HepG2 (cell line): ENCODE measurements around the gene MRPS14. TPM values are rescaled to one million over a fixed set of nuclear protein-coding genes. Genes with fewer than 3 reads are reported as not detected.

Source experiments
- EED ChIP-seq: sonication (generic); formaldehyde crosslinking; IDR thresholded peaks from 2 replicates; pipeline ENCODE4 v1.5.0; 2020; ENCODE audit warnings: mild to moderate bottlenecking, missing genetic modification reagents
- FIP1L1 ChIP-seq: fragments of 200-400 bp; formaldehyde crosslinking; IDR thresholded peaks from 2 replicates; pipeline ENCODE4 v1.6.1; 2018; ENCODE audit warnings: low read depth, mild to moderate bottlenecking, low read length, moderate library complexity, borderline replicate concordance; ENCODE audit not compliant: insufficient read depth
- HNRNPLL ChIP-seq: fragments of 200-400 bp; formaldehyde crosslinking; IDR thresholded peaks from 2 replicates; pipeline ENCODE4 v1.6.1; 2017; ENCODE audit warnings: mild to moderate bottlenecking, low read depth, low read length; ENCODE audit not compliant: poor library complexity, severe bottlenecking
- JARID2 ChIP-seq: sonication (generic); formaldehyde crosslinking; IDR thresholded peaks from 2 replicates; pipeline ENCODE4 v1.8.1; 2023; ENCODE audit warnings: missing genetic modification reagents, inconsistent platforms; ENCODE audit not compliant: insufficient replicate concordance
- MBNL3 ChIP-seq: fragments of 250-450 bp; sonication (Bioruptor Pico); conservative IDR thresholded peaks from 2 replicates; pipeline ENCODE4 v1.8.0; 2022; ENCODE audit warnings: mild to moderate bottlenecking, inconsistent platforms
- MTF2 ChIP-seq: sonication (generic); formaldehyde crosslinking; IDR thresholded peaks from 2 replicates; pipeline ENCODE4 v1.5.0; 2020; ENCODE audit warnings: missing genetic modification reagents, borderline replicate concordance
- RFX5 ChIP-seq: IDR thresholded peaks from 2 replicates; pipeline ENCODE4 v1.6.1; 2011; ENCODE audit warnings: low read depth, low read length, improper control_type of control experiment
- THYN1 ChIP-seq: sonication (generic); formaldehyde crosslinking; IDR thresholded peaks from 2 replicates; pipeline ENCODE4 v1.8.1; 2023; ENCODE audit warnings: low read depth, mild to moderate bottlenecking, moderate library complexity, missing genetic modification reagents, borderline replicate concordance
- XRCC5 ChIP-seq: fragments of 200-400 bp; formaldehyde crosslinking; optimal IDR thresholded peaks from 2 replicates; pipeline ENCODE3; 2017; ENCODE audit warnings: mild to moderate bottlenecking, low read length
- ZNF253 ChIP-seq: sonication (generic); formaldehyde crosslinking; IDR thresholded peaks from 2 replicates; pipeline ENCODE4 v1.8.0; 2022; ENCODE audit warnings: mild to moderate bottlenecking, missing genetic modification reagents, borderline replicate concordance
- ZNF256 ChIP-seq: sonication (generic); formaldehyde crosslinking; conservative IDR thresholded peaks from 2 replicates; pipeline ENCODE4 v1.4.0; 2020; ENCODE audit warnings: missing genetic modification reagents
- polyA plus RNA-seq, 8 experiments: library from polyadenylated mRNA; depleted of rRNA in 3 of 8; stranded (reverse) in 7 of 8; unstranded in 1 of 8; fragments of >200 nt; fragmentation: Illumina TruSeq in 4 of 8; extraction: Trizol in 4 of 8; gene quantifications; 2 replicates each; pipeline versions ENCODE4 v1.2.1 to v1.2.3, GENCODE V29; 2011 to 2016; ENCODE audit warnings: low read depth in 4 of 8, missing spikeins in 1 of 8, mixed read lengths in 1 of 8; ENCODE audit not compliant: insufficient read depth in 1 of 8
- total RNA-seq, 5 experiments: library from RNA; depleted of rRNA; stranded (reverse); fragments of >200 nt; fragmentation: Illumina TruSeq; extraction: Trizol; gene quantifications; 2 replicates each; pipeline ENCODE4 v1.2.3, GENCODE V29; 2016; ENCODE audit warnings: low read depth in 1 of 5
- TF ChIP-seq, protein P1 (sequence below): sonication (generic); formaldehyde crosslinking; IDR thresholded peaks from 2 replicates; pipeline ENCODE4 v1.4.0; 2020; ENCODE audit warnings: missing genetic modification reagents
- TF ChIP-seq, protein P2 (sequence below): sonication (generic); formaldehyde crosslinking; IDR thresholded peaks from 2 replicates; pipeline ENCODE4 v1.8.1; 2022; ENCODE audit warnings: low read depth, mild to moderate bottlenecking, missing genetic modification reagents
- TF ChIP-seq, protein P3 (sequence below), 2 experiments: sonication (generic) in 1 of 2; formaldehyde crosslinking in 1 of 2; IDR thresholded peaks; 2 replicates each; pipeline versions ENCODE4 v1.4.0 to v1.6.1; 2016 to 2020; ENCODE audit warnings: borderline replicate concordance in 1 of 2, low read depth in 1 of 2, mild to moderate bottlenecking in 1 of 2, missing genetic modification reagents in 1 of 2

Gene MRPS14
- total and polyA plus RNA-seq, 2 of the 13 experiments (the other 11 are each of a cell fraction or from before 2014, with no cell fraction given), result 36.6 to 43.2 TPM

DNA sequence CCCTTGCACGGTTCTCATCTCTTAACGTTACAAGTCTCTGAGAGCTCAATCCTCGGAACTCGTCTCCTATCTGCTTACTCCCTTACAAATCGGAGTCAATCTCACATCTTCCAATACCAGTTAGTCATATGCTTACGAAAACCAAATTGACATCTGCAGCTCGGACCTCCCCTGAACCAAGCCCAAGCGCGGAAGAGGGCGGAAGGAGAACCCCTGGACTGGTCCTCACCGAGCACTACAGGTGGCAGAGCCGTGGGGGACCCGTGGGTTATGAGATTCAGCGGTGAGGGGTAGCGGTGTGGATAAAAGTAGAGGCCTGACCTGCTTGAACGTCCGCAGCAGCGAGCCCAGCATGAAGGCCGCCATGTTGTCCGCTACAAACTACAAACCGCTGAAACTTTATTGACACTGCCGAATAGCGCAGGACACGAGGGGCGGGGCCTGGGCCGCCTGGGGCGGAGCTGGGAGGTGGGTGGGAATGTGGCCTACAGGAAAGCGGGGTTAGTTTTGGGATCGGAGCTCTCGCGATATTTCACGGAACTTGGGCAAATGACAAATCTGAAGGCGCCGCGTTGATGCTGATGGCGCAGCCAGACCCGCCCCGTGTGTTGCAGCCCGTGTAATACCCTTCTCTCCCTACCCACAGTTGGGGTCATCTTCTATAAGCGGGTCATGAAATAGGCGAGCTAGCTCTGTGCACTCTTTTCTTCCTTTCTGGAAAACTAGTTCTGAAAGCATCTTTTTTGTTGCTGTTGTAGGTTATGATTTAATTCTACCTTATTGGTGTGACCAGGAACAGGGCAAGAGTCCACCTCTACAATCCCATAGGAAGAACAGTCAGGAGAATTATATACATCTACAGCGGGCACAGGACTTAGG lies at the start of gene MRPS14 (continued):
- TF ChIP-seq XRCC5, result peak; percentile 92
- TF ChIP-seq, protein P1, sequence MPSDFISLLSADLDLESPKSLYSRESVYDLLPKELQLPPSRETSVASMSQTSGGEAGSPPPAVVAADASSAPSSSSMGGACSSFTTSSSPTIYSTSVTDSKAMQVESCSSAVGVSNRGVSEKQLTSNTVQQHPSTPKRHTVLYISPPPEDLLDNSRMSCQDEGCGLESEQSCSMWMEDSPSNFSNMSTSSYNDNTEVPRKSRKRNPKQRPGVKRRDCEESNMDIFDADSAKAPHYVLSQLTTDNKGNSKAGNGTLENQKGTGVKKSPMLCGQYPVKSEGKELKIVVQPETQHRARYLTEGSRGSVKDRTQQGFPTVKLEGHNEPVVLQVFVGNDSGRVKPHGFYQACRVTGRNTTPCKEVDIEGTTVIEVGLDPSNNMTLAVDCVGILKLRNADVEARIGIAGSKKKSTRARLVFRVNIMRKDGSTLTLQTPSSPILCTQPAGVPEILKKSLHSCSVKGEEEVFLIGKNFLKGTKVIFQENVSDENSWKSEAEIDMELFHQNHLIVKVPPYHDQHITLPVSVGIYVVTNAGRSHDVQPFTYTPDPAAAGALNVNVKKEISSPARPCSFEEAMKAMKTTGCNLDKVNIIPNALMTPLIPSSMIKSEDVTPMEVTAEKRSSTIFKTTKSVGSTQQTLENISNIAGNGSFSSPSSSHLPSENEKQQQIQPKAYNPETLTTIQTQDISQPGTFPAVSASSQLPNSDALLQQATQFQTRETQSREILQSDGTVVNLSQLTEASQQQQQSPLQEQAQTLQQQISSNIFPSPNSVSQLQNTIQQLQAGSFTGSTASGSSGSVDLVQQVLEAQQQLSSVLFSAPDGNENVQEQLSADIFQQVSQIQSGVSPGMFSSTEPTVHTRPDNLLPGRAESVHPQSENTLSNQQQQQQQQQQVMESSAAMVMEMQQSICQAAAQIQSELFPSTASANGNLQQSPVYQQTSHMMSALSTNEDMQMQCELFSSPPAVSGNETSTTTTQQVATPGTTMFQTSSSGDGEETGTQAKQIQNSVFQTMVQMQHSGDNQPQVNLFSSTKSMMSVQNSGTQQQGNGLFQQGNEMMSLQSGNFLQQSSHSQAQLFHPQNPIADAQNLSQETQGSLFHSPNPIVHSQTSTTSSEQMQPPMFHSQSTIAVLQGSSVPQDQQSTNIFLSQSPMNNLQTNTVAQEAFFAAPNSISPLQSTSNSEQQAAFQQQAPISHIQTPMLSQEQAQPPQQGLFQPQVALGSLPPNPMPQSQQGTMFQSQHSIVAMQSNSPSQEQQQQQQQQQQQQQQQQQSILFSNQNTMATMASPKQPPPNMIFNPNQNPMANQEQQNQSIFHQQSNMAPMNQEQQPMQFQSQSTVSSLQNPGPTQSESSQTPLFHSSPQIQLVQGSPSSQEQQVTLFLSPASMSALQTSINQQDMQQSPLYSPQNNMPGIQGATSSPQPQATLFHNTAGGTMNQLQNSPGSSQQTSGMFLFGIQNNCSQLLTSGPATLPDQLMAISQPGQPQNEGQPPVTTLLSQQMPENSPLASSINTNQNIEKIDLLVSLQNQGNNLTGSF (CRISPR knock-in tag), result no peak
- TF ChIP-seq HNRNPLL, result peak; percentile 75
- TF ChIP-seq RFX5, result no peak
- no peak for TF ChIP-seq JARID2 (CRISPR knock-in tag)
- peak; percentile 61; the same call in 1 of the 2 replicates for TF ChIP-seq EED
- TF ChIP-seq ZNF253 (CRISPR knock-in tag), result no peak
- no peak for TF ChIP-seq MTF2 (CRISPR knock-in tag)
- TF ChIP-seq THYN1, result no peak
- TF ChIP-seq, protein P2, sequence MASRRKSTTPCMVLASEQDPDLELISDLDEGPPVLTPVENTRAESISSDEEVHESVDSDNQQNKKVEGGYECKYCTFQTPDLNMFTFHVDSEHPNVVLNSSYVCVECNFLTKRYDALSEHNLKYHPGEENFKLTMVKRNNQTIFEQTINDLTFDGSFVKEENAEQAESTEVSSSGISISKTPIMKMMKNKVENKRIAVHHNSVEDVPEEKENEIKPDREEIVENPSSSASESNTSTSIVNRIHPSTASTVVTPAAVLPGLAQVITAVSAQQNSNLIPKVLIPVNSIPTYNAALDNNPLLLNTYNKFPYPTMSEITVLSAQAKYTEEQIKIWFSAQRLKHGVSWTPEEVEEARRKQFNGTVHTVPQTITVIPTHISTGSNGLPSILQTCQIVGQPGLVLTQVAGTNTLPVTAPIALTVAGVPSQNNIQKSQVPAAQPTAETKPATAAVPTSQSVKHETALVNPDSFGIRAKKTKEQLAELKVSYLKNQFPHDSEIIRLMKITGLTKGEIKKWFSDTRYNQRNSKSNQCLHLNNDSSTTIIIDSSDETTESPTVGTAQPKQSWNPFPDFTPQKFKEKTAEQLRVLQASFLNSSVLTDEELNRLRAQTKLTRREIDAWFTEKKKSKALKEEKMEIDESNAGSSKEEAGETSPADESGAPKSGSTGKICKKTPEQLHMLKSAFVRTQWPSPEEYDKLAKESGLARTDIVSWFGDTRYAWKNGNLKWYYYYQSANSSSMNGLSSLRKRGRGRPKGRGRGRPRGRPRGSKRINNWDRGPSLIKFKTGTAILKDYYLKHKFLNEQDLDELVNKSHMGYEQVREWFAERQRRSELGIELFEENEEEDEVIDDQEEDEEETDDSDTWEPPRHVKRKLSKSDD (CRISPR knock-in tag), result 0 out of 2 replicates have a peak, but pooled peaks have one; percentile 66
- TF ChIP-seq FIP1L1, result no peak
- TF ChIP-seq MBNL3 (CRISPR knock-in tag), result no peak
- TF ChIP-seq ZNF256 (CRISPR knock-in tag), result no peak
- TF ChIP-seq, protein P3, sequence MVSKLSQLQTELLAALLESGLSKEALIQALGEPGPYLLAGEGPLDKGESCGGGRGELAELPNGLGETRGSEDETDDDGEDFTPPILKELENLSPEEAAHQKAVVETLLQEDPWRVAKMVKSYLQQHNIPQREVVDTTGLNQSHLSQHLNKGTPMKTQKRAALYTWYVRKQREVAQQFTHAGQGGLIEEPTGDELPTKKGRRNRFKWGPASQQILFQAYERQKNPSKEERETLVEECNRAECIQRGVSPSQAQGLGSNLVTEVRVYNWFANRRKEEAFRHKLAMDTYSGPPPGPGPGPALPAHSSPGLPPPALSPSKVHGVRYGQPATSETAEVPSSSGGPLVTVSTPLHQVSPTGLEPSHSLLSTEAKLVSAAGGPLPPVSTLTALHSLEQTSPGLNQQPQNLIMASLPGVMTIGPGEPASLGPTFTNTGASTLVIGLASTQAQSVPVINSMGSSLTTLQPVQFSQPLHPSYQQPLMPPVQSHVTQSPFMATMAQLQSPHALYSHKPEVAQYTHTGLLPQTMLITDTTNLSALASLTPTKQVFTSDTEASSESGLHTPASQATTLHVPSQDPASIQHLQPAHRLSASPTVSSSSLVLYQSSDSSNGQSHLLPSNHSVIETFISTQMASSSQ (IDR thresholded peaks at IDR 0.05; ENCODE audit: low read depth), result peak; percentile 23; the same call in 1 of the 2 replicates
- TF ChIP-seq, protein P3 (CRISPR knock-in tag; IDR thresholded peaks at IDR 0.05; ENCODE audit: borderline replicate concordance), result no peak
